Measurements from ENCODE around the gene MAPK4.

Gene MAPK4

GRCh38 chr18:50626317-50626716, 66.4 kb downstream of the MAPK4 start:
- no peak for DNase-seq

GRCh38 chr18:50627594-50628532, 68.0 kb downstream of the MAPK4 start:
- no peak for DNase-seq

- no peak for DNase-seq
Measured at GRCh38 chr18:50628533-50628905, 68.6 kb downstream of the MAPK4 start.

GRCh38 chr18:50629148-50629631, 69.3 kb downstream of the MAPK4 start:
- DNase-seq = peak in 1 of 2 experiments; percentile 22

DNA sequence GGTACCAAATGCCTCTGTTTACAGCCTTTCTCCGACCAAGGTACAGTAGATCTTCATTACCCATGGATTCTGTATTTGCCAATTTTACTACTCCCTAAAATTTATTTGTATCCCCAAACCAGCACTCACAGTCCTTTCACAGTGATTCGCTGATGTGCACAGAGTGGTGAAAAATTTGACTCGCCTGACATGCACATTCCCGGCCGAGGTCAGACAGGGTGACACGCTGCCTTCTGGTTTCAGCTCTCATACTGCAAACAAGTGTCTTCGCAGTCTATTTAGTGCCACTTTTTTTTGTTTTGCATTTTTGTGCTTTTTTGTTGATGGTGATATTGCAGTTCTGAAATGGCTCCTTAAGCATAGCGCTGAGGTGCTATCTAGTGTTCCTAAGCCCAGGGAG, 71.0 kb downstream of the MAPK4 start:
- DNase-seq = no peak

- DNase-seq = peak in 1 of 2 experiments; percentile 35
Measured at GRCh38 chr18:50632895-50633515, 73.1 kb downstream of the MAPK4 start.

- DNase-seq = peak in 1 of 2 experiments; percentile 18
Measured at GRCh38 chr18:50633992-50634391, 74.1 kb downstream of the MAPK4 start.

GRCh38 chr18:50636366-50637057, 76.6 kb downstream of the MAPK4 start:
- peak in 1 of 2 experiments; percentile 58 for DNase-seq

- DNase-seq = peak; percentile 59 to 85
Measured at GRCh38 chr18:50638016-50638883, 78.4 kb downstream of the MAPK4 start.

DNA sequence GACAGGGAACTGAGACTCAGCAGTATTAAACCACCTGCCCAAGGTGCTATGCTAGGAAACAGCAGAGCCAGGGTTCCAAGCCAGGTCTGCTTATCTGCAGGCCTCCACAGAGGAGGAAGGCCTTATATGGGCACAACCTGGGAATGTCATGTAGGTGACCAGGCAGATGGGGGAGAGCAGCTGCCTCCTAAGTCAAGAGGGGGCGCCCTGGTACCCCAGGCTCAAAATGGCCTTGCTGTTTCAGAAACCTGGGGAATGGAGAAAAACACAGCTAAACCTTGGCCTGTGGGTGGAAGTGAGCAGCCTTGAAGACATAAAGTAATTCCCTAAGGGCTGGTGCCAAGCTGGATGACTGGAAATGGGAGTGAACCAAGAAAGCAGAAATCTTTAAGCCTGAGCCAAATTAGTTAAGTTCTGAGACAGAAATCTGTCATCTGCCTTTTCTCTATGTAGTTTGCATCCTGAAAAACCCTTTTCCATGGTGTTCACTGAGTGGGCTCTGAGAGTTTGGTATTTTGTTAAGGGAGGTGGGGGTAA, 79.1 kb downstream of the MAPK4 start:
- peak in 1 of 2 experiments; percentile 85 for DNase-seq

DNA sequence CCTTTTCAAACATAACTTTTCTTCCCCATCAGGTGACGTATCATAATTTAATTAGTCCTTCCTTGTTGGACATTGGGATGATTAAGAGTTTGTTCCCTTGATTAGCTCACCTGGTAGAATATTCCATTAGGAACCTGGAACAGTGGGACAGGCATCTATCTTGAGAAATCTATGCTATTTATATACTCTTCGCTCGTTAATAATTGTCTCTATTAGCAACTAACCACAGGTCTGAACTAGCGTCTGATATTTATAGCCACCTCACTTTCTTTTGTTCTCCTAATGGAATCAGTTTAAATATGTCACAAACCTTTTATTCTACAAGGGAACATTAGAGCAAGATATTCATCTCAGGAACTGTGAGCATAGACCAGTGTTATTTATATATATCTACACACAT, 79.8 kb downstream of the MAPK4 start:
- no peak for DNase-seq

DNA sequence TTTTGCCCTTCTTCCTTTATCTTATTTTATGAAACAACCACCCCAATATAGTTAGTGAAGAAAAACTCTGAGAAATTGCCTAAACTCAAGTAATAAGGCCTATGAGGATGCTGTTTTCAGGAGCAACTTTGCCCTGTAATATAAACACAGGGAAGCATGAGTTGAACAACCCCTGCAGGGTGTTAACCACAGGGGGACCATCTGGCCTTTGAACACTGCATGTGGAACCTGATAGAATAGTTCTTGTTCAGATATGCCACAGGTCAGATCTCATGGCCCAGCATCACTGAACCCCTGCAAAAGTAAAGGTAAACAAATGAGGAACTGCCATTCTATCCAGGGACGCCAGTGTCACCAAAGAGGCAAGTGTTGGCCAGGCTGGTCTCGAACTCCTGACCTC, 82.6 kb downstream of the MAPK4 start:
- peak in 1 of 2 experiments; percentile 45 for DNase-seq

DNA sequence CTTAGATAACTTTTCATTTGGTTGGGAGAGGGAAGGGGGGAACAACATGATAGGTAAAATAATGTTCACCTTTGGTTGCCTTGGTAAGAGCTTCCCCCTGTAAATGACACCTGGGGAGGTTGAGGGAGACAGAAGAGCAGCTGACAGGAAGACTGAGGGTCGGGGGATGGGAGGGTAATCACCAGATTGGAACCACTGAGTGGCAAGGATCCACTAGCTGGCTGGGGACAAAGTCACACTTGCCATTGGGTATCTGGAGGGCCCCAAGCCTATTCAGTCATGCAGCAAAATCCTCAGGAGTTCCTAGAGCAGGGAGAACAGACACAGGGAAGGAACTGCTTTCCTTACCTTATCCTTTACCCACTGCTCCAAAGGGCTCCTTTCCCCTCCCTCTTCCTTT, 84.3 kb downstream of the MAPK4 start:
- DNase-seq = no peak

GRCh38 chr18:50644807-50645206, 84.9 kb downstream of the MAPK4 start:
- peak in 1 of 2 experiments; percentile 63 for DNase-seq

- DNase-seq = no peak
Measured at GRCh38 chr18:50647237-50647636, 87.3 kb downstream of the MAPK4 start.

DNA sequence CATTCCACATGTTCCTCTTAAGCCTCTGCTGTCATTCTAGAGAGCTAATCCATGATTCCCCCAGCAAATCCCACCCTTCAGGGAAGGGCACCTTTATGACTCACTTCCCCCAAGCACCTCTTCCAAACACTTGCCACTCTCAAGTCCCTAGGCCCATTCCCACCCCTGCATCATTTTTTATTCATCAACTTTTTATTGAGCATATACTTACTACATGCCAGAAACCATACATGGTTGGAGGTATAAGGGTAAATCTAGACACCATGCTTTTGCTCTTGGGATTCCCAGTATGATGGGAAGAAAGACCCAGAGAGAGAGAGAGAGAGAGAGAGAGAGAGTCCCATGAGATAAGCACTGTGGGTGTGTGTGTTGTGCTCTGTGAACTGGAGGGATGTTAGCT, 87.9 kb downstream of the MAPK4 start:
- DNase-seq = peak in 1 of 2 experiments; percentile 13

DNA sequence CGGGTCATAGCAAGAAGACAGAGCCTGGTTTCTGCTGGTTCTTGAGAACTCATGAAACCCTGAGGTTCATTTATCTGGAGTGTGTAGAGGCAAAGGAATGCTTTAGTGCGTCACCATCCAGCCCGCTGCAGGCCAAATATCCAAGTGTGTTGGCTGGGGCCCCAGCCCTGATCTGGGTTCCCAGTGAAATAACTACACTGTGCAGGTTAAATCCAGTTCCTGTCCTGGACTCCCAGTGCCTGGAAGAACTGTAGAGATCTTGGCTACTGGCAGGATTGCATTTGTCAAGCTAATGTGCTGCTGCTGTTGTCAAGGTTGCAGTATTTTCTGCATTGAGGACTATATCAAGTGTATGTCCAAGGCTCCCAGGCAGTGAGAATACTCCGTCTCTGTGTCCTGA, 89.9 kb downstream of the MAPK4 start:
- no peak for DNase-seq

DNA sequence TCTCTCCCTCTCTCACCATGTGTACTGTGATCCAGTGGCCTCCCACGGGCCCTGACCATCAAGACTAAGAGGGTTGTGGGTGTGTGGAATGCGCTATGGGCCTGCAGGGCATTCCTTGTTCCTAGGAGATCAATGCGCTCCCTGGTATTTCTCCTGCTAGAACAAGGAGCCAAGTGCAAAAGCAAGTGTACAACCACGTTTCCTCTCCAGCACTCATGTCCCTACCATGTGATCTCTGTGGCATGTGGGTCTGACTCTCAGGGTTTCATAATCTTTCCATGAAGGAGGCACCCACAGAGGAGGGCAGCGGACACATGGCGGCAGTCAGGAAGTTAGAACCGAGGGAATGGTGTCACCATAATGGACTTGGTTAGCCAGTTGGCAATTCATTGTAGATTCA, 91.4 kb downstream of the MAPK4 start:
- no peak for DNase-seq

DNA sequence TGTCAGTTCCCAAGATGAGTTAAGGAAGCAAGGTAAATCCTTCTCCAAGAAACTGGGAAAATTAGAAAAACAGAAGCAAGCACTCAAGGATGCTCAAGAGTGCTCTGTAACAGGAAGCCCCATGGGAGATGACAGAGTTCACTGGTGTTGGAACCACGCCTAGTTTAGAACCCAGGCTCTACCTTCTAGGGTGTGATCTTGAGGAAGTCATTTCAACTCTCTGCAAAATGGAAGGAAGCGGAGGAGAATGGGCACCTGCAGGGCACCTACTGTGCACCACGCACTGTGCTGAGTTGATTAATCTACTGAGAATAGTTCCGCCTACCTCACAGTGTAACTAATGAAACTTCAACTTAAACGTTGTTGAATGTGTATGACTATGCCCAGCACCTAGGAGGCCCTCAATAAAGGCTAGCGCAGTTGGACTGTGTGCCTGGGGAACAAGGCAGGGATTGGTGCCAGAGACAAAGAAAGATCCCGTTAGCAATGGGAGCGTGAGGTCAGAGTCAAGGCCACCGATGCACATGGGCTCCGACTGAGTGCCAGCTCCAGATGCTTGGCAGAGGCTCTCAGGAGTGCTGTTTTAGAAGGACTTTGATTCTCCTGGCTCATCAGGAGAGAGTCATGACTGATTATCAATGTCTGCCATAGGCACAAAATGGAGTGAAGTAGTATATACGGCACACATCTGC, 93.7 kb downstream of the MAPK4 start:
- DNase-seq = no peak

GRCh38 chr18:50654211-50654610, 94.3 kb downstream of the MAPK4 start:
- no peak for DNase-seq
